SHP77 treated with DMSO at 0.1 percent for 48 hours (cell line): Measurements from ENCODE around the gene ERAS.

Experiments
- DNase-seq: peaks from one replicate; lab custom pipeline; 2025; lab: John Stamatoyannopoulos, UW

The ERAS gene

GRCh38 chrX:48826135-48826875 is at the start of gene ERAS:
Gene ERAS, plus strand, starts transcription at chrX:48826513. Its CDS starts 2,611 bp downstream, at chrX:48829124.
- no peak for DNase-seq

- no peak for DNase-seq
Measured at GRCh38 chrX:48776818-48777439, 49.4 kb upstream of the ERAS start.

GRCh38 chrX:48779399-48779798 is 46.9 kb upstream of the ERAS start:
- DNase-seq: no peak

- no peak for DNase-seq
Measured at GRCh38 chrX:48781705-48782104, 44.6 kb upstream of the ERAS start.

GRCh38 chrX:48782216-48782615 is 44.1 kb upstream of the ERAS start:
- DNase-seq: no peak

- no peak for DNase-seq
Measured at GRCh38 chrX:48782795-48783194, 43.5 kb upstream of the ERAS start.

GRCh38 chrX:48784726-48785125 is 41.6 kb upstream of the ERAS start:
- DNase-seq: no peak

GRCh38 chrX:48785186-48785539 is 41.1 kb upstream of the ERAS start:
- DNase-seq: no peak

- no peak for DNase-seq
Measured at GRCh38 chrX:48785540-48786214, 40.6 kb upstream of the ERAS start.

- DNase-seq: no peak
Measured at GRCh38 chrX:48786341-48786800, 39.9 kb upstream of the ERAS start, which contains the start of gene GATA1. Gene GATA1, plus strand, starts transcription at chrX:48786590. Its CDS starts 4,520 bp downstream, at chrX:48791110.

GRCh38 chrX:48786825-48787504 is 39.3 kb upstream of the ERAS start:
- no peak for DNase-seq

- DNase-seq: no peak
Measured at GRCh38 chrX:48787505-48788443, 38.5 kb upstream of the ERAS start.

GRCh38 chrX:48789366-48790220 is 36.7 kb upstream of the ERAS start:
- no peak for DNase-seq

GRCh38 chrX:48790477-48790876 is 35.8 kb upstream of the ERAS start:
- DNase-seq: no peak

GRCh38 chrX:48791063-48791820 is 35.1 kb upstream of the ERAS start:
- DNase-seq: no peak

- DNase-seq: no peak
Measured at GRCh38 chrX:48792219-48792618, 34.1 kb upstream of the ERAS start.

GRCh38 chrX:48793935-48794334 is 32.4 kb upstream of the ERAS start:
- DNase-seq: no peak

- no peak for DNase-seq
Measured at GRCh38 chrX:48794340-48794910, 31.9 kb upstream of the ERAS start.

GRCh38 chrX:48794911-48795515 is 31.3 kb upstream of the ERAS start:
- no peak for DNase-seq
